Dermis microvascular lymphatic vessel endothelial cell (primary cell): ENCODE results near the gene DTWD2. TPM values are rescaled to one million over a fixed set of nuclear protein-coding genes. Genes with fewer than 3 reads are reported as not detected.
"Not testable (repeated sequence)": the region's sequence is repeated elsewhere in the genome, so short reads cannot be mapped to it uniquely, and the experiment has no call there.

Experiments
- DNase-seq, 2 donors: peaks; one replicate each; pipeline versions ENCODE4 v3.0.0 to v3.0.0-alpha.2; 2010; ENCODE audit warnings: low read depth in 2 of 2
- total RNA-seq: library from RNA; depleted of rRNA; stranded (reverse); fragments of >200 nt; gene quantifications from 2 replicates; pipeline ENCODE4 v1.2.1, GENCODE V29; 2014

DTWD2 gene
- total RNA-seq, 1 donor from 2014 or later, result 1.8 TPM

GRCh38 chr5:118996098-118996497 is 7.8 kb upstream of the DTWD2 start:
- DNase-seq, result no peak

- DNase-seq, result no peak
Observed at GRCh38 chr5:118994595-118994994, 6.2 kb upstream of the DTWD2 start.

GRCh38 chr5:118993118-118993517 is 4.8 kb upstream of the DTWD2 start:
- not testable (repeated sequence) for DNase-seq

- not testable (repeated sequence) for DNase-seq
Observed at GRCh38 chr5:118992055-118992454, 3.7 kb upstream of the DTWD2 start.

- no peak for DNase-seq
Observed at GRCh38 chr5:118990582-118990981, 2.2 kb upstream of the DTWD2 start.

- DNase-seq, result no peak
Observed at GRCh38 chr5:118989816-118990215, 1.5 kb upstream of the DTWD2 start.

- DNase-seq, result no peak
Observed at GRCh38 chr5:118988866-118989180, 476 bp upstream of the DTWD2 start.

GRCh38 chr5:118984602-118985001 is 3.7 kb downstream of the DTWD2 start:
- no peak for DNase-seq

- DNase-seq, result no peak
Observed at GRCh38 chr5:118981783-118982182, 6.6 kb downstream of the DTWD2 start.

GRCh38 chr5:118980438-118980837 is 7.9 kb downstream of the DTWD2 start:
- no peak for DNase-seq

GRCh38 chr5:118980017-118980416 is 8.3 kb downstream of the DTWD2 start:
- DNase-seq, result no peak

- DNase-seq, result not testable (repeated sequence)
Observed at GRCh38 chr5:118973779-118974445, 14.4 kb downstream of the DTWD2 start.

GRCh38 chr5:118968925-118969375 is 19.4 kb downstream of the DTWD2 start:
- DNase-seq, result no peak

GRCh38 chr5:118968406-118968911 is 19.9 kb downstream of the DTWD2 start:
- no peak for DNase-seq

GRCh38 chr5:118967059-118967508 is 21.3 kb downstream of the DTWD2 start:
- DNase-seq, result no peak

GRCh38 chr5:118965890-118966289 is 22.5 kb downstream of the DTWD2 start:
- DNase-seq, result no peak

GRCh38 chr5:118964970-118965369 is 23.4 kb downstream of the DTWD2 start:
- not testable (repeated sequence) for DNase-seq

- DNase-seq, result not testable (repeated sequence)
Observed at GRCh38 chr5:118964388-118964787, 24.0 kb downstream of the DTWD2 start.

GRCh38 chr5:118963169-118963568 is 25.2 kb downstream of the DTWD2 start:
- no peak for DNase-seq

- no peak for DNase-seq
Observed at GRCh38 chr5:118960557-118960956, 27.8 kb downstream of the DTWD2 start.

GRCh38 chr5:118956727-118957126 is 31.6 kb downstream of the DTWD2 start:
- peak in 1 of 2 donors; percentile 3 for DNase-seq

GRCh38 chr5:118953652-118954005 is 34.7 kb downstream of the DTWD2 start:
- no peak for DNase-seq

- DNase-seq, result no peak
Observed at GRCh38 chr5:118952992-118953651, 35.2 kb downstream of the DTWD2 start.
